Activated CD4-positive, alpha-beta memory T cell treated with anti-CD3 and anti-CD28 coated beads for 36 hours (primary cell): ENCODE data around the gene DXO. TPM values are rescaled to one million over a fixed set of nuclear protein-coding genes. Genes with fewer than 3 reads are reported as not detected.
"Not testable (repeated sequence)": the region's sequence is repeated elsewhere in the genome, so short reads cannot be mapped to it uniquely, and the experiment has no call there.

Experiments
- CTCF ChIA-PET: fragments of 350-600 bp; sonication (Branson Sonifier 250); formaldehyde crosslinking; loops from one replicate; lab custom pipeline; 2021; ENCODE audit warnings: antibody characterized with exemption, inconsistent platforms; lab: Charles Lee
- POLR2A ChIA-PET: fragments of 350-600 bp; sonication (Branson Sonifier 250); formaldehyde crosslinking; loops from one replicate; lab custom pipeline; 2021; ENCODE audit warnings: antibody characterized with exemption; lab: Charles Lee
- DNase-seq: peaks from one replicate; pipeline ENCODE4 v3.0.0-alpha.2; 2020
- H3K27ac Mint-ChIP-seq: one replicate; pipeline ENCODE4 v1.8.0; 2021; ENCODE audit warnings: mixed read lengths
- H3K27me3 Mint-ChIP-seq: one replicate; pipeline ENCODE4 v1.8.0; 2021; ENCODE audit warnings: mixed read lengths
- H3K36me3 Mint-ChIP-seq: one replicate; pipeline ENCODE4 v1.8.0; 2021; ENCODE audit warnings: mixed read lengths
- H3K4me1 Mint-ChIP-seq: one replicate; pipeline ENCODE4 v1.8.0; 2021; ENCODE audit warnings: low read depth, mixed read lengths
- H3K4me3 Mint-ChIP-seq: one replicate; pipeline ENCODE4 v1.8.0; 2021; ENCODE audit warnings: mild to moderate bottlenecking, mixed read lengths
- H3K9me3 Mint-ChIP-seq: one replicate; pipeline ENCODE4 v1.8.0; 2021; ENCODE audit warnings: mixed read lengths
- intact Hi-C: fragments of 100-400 bp; cut with micrococcal nuclease; formaldehyde crosslinking; loops from one replicate; pipeline ENCODE4 v1.15.1; 2023
- total RNA-seq, 2 experiments: library from RNA; stranded (reverse); gene quantifications; one replicate each; pipeline ENCODE4 v1.2.3, GENCODE V29; 2021

Gene DXO
- total RNA-seq, 2 experiments from 2014 or later = 10.8 to 12.3 TPM

- H3K27me3 Mint-ChIP-seq, POLR2A ChIA-PET, H3K9me3 Mint-ChIP-seq, H3K27ac Mint-ChIP-seq, H3K36me3 Mint-ChIP-seq, H3K4me3 Mint-ChIP-seq, DNase-seq, CTCF ChIA-PET: not testable (repeated sequence)
- H3K4me1 Mint-ChIP-seq = peaks cover 25% of the 10 kb centered on the region
- intact Hi-C loops = loop anchor here (10.0 kb wide), 3 partner anchors 199 to 999 kb away; partner anchors contain the start of genes AGPAT1, CLIC1 and RNF5
Measured at GRCh38 chr6:31976065-31976464, 4.1 kb upstream of the DXO start.

DNA sequence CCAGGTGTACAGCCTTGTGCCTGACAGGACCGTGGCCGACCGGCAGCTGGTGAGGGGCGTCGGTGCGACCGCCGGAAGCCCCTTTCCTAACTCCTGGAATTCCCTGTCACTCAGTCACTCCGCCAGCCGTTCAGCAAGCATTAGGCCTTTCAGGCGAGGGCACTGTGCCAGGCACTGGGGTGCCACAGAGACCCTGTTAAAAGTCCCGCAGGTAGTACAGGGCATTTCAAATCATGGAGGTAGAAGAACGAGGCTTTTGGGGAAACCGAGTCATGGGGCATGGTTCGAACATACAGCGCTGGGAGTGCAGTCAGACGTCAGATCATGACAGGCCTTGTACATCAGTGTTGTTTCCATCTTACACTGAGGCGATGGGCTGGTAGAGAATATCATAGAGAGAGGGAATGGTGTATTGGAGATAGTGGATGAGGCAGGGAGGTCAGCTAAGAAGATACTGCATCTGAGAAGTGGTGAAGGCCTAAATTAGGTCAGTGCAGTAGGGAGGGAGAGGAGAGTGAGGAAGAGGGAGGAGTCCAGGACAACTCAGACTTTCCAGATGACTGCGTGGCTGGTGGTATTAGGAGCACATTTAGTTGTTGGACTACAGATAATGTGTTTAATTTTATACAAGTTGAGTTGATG is 892 bp upstream of the DXO start:
- peaks cover 22% of the 10 kb centered on the region for H3K36me3 Mint-ChIP-seq
- peak; percentile 57 for DNase-seq
- peak overlapping the region; percentile 95 for H3K4me3 Mint-ChIP-seq
- no peaks in the 10 kb centered on the region for H3K9me3 Mint-ChIP-seq
- ChIA-PET CTCF (interaction anchor here (0.9 to 1.8 kb wide), 3 partner anchors 14 to 20 kb away, joined by 3 to 7 read pairs (median 3); partner anchors contain the start of genes NELFE and SKIC2), POLR2A (interaction anchor here (1.2 to 4.2 kb wide), 3 partner anchors 14 to 431 kb away, joined by 3 to 39 read pairs (median 8); partner anchors contain the start of genes DDX39B, EHMT2, NELFE and SKIC2)
- H3K27ac Mint-ChIP-seq = peak overlapping the region; percentile 100
- H3K27me3 Mint-ChIP-seq = no peaks in the 10 kb centered on the region
- intact Hi-C loops = loop anchor here (1.0 to 10.0 kb wide), 4 partner anchors 14 to 1002 kb away; partner anchors contain the start of genes AGPAT1, CLIC1, RNF5 and SKIC2
- peaks cover 39% of the 10 kb centered on the region for H3K4me1 Mint-ChIP-seq

DNA sequence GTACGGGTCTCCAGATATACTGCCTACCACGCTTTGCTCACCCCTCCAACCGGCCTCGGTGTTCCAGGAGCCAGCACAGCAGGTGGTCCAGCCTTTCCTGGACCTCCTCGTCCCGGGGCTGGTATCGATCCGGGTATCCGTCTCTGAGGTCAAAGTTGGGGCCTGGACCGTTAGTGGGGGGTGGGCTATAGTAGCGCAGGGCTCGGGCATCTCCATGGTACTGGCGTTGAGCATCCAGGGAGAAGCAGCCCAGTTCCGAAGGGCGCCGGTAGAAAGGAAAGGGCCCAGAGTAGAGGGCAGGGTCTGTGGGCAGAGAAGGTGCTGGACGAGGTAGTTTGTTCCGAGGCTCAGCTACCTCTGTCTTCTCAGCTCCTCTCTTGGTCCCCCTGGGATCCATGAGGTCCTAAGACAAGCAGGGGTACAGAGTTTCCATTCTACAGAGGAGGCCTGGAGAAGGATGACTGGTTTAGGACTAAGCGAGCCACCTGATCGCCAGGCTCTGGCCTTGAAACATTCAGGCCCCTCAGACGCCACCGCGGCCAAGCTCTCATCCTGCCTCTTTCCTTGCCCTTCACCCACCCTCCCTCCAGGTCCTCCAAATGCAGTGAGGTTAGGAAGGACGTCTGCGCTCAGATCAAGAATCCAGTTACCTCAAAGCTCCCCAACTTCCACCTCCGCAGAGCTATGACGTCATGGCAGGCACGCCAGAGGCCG is 502 bp downstream of the DXO start:
- Mint-ChIP-seq H3K27ac (peak overlapping the region; percentile 100), H3K36me3 (peaks cover 27% of the 10 kb centered on the region), H3K4me3 (peak overlapping the region; percentile 95), H3K9me3 (no peaks in the 10 kb centered on the region), H3K4me1 (peaks cover 39% of the 10 kb centered on the region), H3K27me3 (no peaks in the 10 kb centered on the region)
- no peak for DNase-seq
- POLR2A ChIA-PET = interaction anchor here (0.7 to 4.2 kb wide), 12 partner anchors 9 to 1328 kb away, joined by 3 to 39 read pairs (median 3); partner anchors contain the start of genes ATF6B, DDX39B, EHMT2 and HSPA1B
- CTCF ChIA-PET = interaction anchor here (1.2 to 1.8 kb wide), 3 partner anchors 12 to 19 kb away, joined by 3 to 7 read pairs (median 3); partner anchors contain the start of genes NELFE and SKIC2
- intact Hi-C loops = loop anchor here (10.0 kb wide), 3 partner anchors 203 to 1003 kb away; partner anchors contain the start of genes AGPAT1, CLIC1 and RNF5

GRCh38 chr6:31970604-31971271 is 1.2 kb downstream of the DXO start:
- Mint-ChIP-seq H3K27ac (peak overlapping the region; percentile 100), H3K36me3 (peaks cover 29% of the 10 kb centered on the region), H3K4me1 (peaks cover 39% of the 10 kb centered on the region), H3K9me3 (no peaks in the 10 kb centered on the region), H3K4me3 (peak overlapping the region; percentile 95), H3K27me3 (no peaks in the 10 kb centered on the region)
- DNase-seq = no peak
- intact Hi-C loops = loop anchor here (10.0 kb wide), 3 partner anchors 204 to 1004 kb away; partner anchors contain the start of genes AGPAT1, CLIC1 and RNF5
- ChIA-PET POLR2A (interaction anchor here (0.7 to 4.2 kb wide), 5 partner anchors 8 to 350 kb away, joined by 3 to 39 read pairs (median 5); partner anchors contain the start of genes NELFE, PRRC2A and SKIC2), CTCF (interaction anchor here (1.1 to 1.8 kb wide), 3 partner anchors 12 to 18 kb away, joined by 3 to 7 read pairs (median 5); partner anchors contain the start of genes NELFE and SKIC2)

DNA sequence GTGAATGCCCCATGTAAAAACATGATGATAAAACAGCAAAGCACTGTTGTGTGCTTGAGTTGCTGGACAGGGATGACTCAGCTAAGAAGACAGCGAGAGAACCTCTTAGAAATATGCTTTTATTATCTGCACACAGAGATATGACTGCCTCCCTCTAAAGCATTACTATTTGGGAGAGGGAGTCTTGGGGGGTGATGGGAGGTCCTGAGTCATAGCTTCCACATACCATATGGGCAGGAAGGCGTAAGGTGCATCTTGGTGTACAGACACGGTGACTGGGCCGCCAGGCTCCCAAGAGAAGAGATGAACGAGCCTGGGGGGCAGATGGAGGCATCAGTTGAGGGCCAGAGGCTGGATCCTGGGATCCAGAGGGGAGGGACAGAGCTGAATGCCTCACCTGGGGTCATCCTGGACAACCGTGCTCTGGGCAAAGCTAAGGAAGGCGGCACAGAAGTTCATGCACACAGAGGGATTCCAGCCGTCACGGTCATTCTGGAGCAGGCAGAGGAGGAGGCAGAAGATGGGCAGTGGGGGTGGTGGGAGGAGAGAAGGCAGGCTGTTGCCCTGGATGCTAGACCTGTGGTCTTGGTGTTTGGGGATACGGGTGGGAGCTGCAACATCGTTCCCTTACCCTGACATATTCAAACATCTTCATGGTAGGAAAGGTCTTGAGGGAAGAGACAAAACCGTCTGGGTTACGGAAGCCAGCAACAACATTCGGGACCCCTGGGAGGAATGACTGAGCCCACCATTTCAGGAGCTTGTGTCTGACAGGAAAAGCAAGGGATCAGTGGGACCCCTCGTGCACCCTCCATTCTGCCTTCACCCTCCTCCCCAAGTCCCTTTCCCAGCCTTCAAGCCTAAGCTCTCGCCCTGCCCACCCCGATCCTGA is 2.0 kb downstream of the DXO start:
- H3K27me3 Mint-ChIP-seq = no peaks in the 10 kb centered on the region
- no peak for DNase-seq
- peak overlapping the region; percentile 95 for H3K4me3 Mint-ChIP-seq
- ChIA-PET POLR2A (interaction anchor here (0.7 to 4.2 kb wide), 3 partner anchors 11 to 318 kb away, joined by 3 to 39 read pairs (median 3); partner anchors contain the start of genes BAG6, NELFE and SKIC2), CTCF (interaction anchor here (1.1 to 1.2 kb wide), 2 partner anchors 11 to 17 kb away, joined by 3 to 5 read pairs; partner anchors contain the start of genes NELFE and SKIC2)
- no peaks in the 10 kb centered on the region for H3K9me3 Mint-ChIP-seq
- H3K27ac Mint-ChIP-seq = peak overlapping the region; percentile 100
- H3K4me1 Mint-ChIP-seq = peaks cover 39% of the 10 kb centered on the region
- H3K36me3 Mint-ChIP-seq = peaks cover 27% of the 10 kb centered on the region
- intact Hi-C loops = loop anchor here (10.0 kb wide), 3 partner anchors 205 to 1005 kb away; partner anchors contain the start of genes AGPAT1, CLIC1 and RNF5

GRCh38 chr6:31968791-31969711 is 2.9 kb downstream of the DXO start:
- intact Hi-C loops = no loop called here
- peaks cover 30% of the 10 kb centered on the region for H3K36me3 Mint-ChIP-seq
- peak overlapping the region; percentile 100 for H3K27ac Mint-ChIP-seq
- no peaks in the 10 kb centered on the region for H3K9me3 Mint-ChIP-seq
- no peak overlapping the region for H3K4me3 Mint-ChIP-seq
- H3K4me1 Mint-ChIP-seq = peaks cover 33% of the 10 kb centered on the region
- ChIA-PET CTCF (interaction anchor here (1.1 kb wide), 1 partner anchor 10 kb away, joined by 3 read pairs; the partner anchor contains the start of gene SKIC2), POLR2A (interaction anchor here (1.1 to 4.2 kb wide), 2 partner anchors 10 kb away, joined by 3 to 39 read pairs; partner anchors contain the start of genes NELFE and SKIC2)
- DNase-seq = no peak
- H3K27me3 Mint-ChIP-seq = no peaks in the 10 kb centered on the region

GRCh38 chr6:31968326-31968725 is 3.6 kb downstream of the DXO start:
- Mint-ChIP-seq H3K9me3 (no peaks in the 10 kb centered on the region), H3K36me3 (peaks cover 34% of the 10 kb centered on the region), H3K27me3 (no peaks in the 10 kb centered on the region), H3K4me3 (no peak overlapping the region), H3K27ac (no peak overlapping the region), H3K4me1 (peaks cover 28% of the 10 kb centered on the region)
- POLR2A ChIA-PET = interaction anchor here (1.1 kb wide), 2 partner anchors 9 to 10 kb away, joined by 3 to 5 read pairs; partner anchors contain the start of genes NELFE and SKIC2
- intact Hi-C loops = no loop called here
- DNase-seq = no peak
- CTCF ChIA-PET = interaction anchor here (1.1 kb wide), 1 partner anchor 9 kb away, joined by 3 read pairs; the partner anchor contains the start of gene SKIC2

DNA sequence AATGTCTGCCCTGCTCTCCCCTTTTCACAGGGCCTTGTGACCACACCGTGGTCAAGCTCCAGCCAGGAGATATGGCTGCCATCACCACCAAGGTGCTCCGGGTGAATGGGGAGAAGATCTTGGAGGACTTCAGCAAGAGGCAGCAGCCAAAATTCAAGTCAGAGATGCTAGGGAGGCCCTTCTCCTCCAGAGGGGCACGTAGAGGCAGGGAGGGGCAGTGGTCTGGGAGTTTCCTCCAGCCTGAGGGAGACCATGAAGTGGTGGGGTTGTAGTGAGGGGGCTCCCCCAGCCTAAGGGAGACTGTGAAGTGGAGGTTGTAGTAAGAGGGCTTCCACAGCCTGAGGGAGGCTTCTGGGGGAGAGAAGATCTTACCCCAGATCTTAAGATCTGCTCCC is 4.0 kb downstream of the DXO start:
- H3K4me3 Mint-ChIP-seq = no peak overlapping the region
- no peak for DNase-seq
- H3K9me3 Mint-ChIP-seq = no peaks in the 10 kb centered on the region
- H3K36me3 Mint-ChIP-seq = peaks cover 35% of the 10 kb centered on the region
- ChIA-PET POLR2A (interaction anchor here (1.1 kb wide), 2 partner anchors 8 to 9 kb away, joined by 3 to 5 read pairs; partner anchors contain the start of genes NELFE and SKIC2), CTCF (interaction anchor here (1.8 kb wide), 1 partner anchor 16 kb away, joined by 4 read pairs; no protein-coding TSS in a partner anchor)
- no peaks in the 10 kb centered on the region for H3K27me3 Mint-ChIP-seq
- H3K27ac Mint-ChIP-seq = no peak overlapping the region
- H3K4me1 Mint-ChIP-seq = peaks cover 24% of the 10 kb centered on the region
- intact Hi-C loops = no loop called here
